ENCODE data around the gene C16orf86.

C16orf86 gene

GRCh38 chr16:67675579-67675935 is 8.9 kb downstream of the C16orf86 start:
- peak overlapping the region in 1 of 2 donors; percentile 82 for H3K27ac ChIP-seq
- DNase-seq (ENCODE audit: low spot score): no peak
- H3K4me3 ChIP-seq: no peak overlapping the region
- TF ChIP-seq, protein P1, sequence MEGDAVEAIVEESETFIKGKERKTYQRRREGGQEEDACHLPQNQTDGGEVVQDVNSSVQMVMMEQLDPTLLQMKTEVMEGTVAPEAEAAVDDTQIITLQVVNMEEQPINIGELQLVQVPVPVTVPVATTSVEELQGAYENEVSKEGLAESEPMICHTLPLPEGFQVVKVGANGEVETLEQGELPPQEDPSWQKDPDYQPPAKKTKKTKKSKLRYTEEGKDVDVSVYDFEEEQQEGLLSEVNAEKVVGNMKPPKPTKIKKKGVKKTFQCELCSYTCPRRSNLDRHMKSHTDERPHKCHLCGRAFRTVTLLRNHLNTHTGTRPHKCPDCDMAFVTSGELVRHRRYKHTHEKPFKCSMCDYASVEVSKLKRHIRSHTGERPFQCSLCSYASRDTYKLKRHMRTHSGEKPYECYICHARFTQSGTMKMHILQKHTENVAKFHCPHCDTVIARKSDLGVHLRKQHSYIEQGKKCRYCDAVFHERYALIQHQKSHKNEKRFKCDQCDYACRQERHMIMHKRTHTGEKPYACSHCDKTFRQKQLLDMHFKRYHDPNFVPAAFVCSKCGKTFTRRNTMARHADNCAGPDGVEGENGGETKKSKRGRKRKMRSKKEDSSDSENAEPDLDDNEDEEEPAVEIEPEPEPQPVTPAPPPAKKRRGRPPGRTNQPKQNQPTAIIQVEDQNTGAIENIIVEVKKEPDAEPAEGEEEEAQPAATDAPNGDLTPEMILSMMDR (IDR thresholded peaks at IDR 0.05): no peak

DNA sequence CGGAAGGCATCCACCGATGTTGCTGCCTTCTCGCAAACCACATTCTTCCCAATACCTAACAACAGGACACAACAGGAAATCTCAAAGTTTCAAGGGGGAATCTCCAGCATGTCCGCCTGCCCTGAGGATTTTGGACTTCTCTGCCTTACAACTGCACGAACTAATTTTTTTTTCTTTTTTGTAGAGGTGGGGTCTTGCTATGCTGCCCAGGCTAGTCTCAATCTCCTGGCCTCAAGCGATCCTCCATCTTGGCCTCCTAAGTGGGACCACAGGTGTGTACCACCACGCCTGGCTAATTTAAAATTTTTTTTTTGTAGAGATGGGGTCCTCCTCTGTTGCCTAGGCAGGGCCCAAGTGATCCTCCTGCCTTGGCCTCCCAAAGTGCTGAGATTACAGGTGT is 9.4 kb downstream of the C16orf86 start:
- TF ChIP-seq, protein P1 (IDR thresholded peaks at IDR 0.05): no peak
- no peak for DNase-seq (ENCODE audit: low spot score)
- Histone ChIP-seq H3K27ac (no peak overlapping the region), H3K4me3 (no peak overlapping the region)

- Histone ChIP-seq H3K4me3 (no peak overlapping the region), H3K27ac (no peak overlapping the region)
- TF ChIP-seq, protein P1 (IDR thresholded peaks at IDR 0.05): no peak
These were observed 9.9 kb downstream of the C16orf86 start for GRCh38 chr16:67676516-67676915.

DNA sequence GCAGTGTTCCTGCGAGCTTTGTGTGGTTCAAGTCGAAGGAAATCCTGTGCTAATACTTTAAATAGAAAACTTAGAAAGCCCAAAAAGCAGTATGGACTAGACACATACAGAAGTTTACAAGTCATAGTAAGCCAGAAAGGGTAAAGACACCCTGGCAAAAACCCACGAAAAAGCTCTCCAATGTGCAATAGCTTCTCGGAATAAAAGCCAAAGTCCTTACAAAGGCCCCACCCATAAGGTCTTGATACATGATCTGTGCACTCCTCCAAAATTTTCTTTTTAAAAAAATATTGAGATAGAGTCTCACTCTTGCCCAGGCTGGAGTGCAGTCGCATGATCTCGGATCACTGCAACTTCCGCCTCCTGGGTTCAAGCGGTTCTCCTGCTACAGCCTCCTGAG is 10.3 kb downstream of the C16orf86 start:
- TF ChIP-seq, protein P1 (IDR thresholded peaks at IDR 0.05): no peak
- DNase-seq (ENCODE audit: low spot score): no peak
- no peak overlapping the region for H3K27ac ChIP-seq
- H3K4me3 ChIP-seq: no peak overlapping the region

More at GRCh38 chr16:67676516-67676915, 9.9 kb downstream of the C16orf86 start:
- DNase-seq (ENCODE audit: low spot score): no peak

- no peak for DNase-seq (ENCODE audit: low spot score)
- H3K4me3 ChIP-seq: no peak overlapping the region
- TF ChIP-seq, protein P1 (IDR thresholded peaks at IDR 0.05): no peak
- H3K27ac ChIP-seq: no peak overlapping the region
These were observed 11.1 kb downstream of the C16orf86 start for GRCh38 chr16:67677712-67678111.

DNA sequence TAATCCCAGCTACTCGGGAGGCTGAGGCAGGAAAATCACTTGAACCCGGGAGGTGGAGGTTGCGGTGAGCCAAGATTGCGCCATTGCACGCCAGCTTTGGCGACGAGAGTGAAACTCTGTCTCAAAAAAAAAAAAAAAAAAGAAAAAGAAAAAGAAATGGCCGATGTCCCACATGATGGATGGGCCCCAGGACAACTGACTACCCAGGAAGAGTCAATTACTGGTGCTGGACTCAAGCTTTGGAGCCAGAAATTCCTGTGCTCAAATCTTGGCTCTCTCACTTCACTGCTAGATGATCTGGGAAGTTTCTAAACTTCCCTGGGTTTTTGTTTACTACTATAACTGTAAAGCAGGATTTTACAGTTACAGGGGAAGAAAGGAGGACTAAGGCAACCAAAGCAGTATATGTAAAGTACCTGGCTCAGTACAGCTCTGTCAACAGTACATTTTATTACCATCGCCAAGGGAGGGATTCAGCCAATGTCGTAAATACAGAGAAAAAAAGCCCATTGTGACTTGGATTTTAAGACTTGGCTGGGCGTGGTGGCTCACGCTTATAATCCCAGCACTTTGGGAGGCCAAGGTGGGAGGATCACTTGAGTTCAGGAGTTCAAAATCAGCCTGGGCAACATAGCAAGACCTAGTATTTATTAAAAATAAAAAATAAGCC is 11.9 kb downstream of the C16orf86 start:
- no peak overlapping the region for H3K27ac ChIP-seq

More for the DNA sequence above, 11.9 kb downstream of the C16orf86 start:
- no peak overlapping the region for H3K4me3 ChIP-seq
- TF ChIP-seq, protein P1 (IDR thresholded peaks at IDR 0.05): no peak
- no peak for DNase-seq (ENCODE audit: low spot score)

Data from coronary artery (tissue), 2 donors.